DMS79 (cell line): Measurements from ENCODE around the gene TENT4B.

Experiments used
- DNase-seq: peaks from one replicate; lab custom pipeline; 2025; lab: John Stamatoyannopoulos, UW

TENT4B gene

DNA sequence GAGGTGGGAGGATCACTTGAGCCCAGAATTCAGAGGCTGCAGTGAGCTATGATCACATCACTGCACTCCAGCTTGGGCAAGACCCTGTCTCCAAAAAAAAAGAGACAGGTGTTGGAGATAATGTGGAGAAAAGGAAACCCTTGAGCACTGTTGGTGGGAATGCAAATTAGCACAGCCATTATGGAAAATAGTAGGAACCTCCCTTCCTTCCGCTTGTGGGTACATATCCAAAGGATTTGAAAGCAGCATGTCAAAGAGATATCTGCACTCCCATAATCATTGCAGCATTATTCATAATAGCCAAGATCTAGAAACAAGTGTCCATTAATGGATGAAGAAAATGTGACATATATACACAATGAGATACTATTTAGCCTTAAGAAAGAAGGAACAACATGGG, 103.5 kb downstream of the TENT4B start:
- DNase-seq, result no peak

DNA sequence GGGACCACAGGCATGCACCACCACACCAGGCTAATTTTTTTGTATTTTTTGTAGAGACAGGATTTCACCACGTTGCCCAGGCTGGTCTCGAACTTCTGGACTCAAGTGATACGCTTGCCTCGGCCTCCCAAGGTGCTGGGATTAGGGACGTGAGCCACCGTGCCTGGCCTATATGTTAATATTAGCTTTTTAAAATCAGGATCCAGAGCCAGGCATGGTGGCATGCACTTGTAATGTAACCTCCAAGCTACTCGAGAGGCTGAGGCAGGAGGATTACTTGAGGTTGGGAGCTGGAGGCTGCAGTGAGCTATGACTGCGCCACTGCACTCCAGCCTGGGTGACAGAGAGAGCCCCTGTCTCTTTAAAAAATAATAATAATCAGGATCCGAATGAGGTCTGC, 104.8 kb downstream of the TENT4B start:
- DNase-seq, result no peak

DNA sequence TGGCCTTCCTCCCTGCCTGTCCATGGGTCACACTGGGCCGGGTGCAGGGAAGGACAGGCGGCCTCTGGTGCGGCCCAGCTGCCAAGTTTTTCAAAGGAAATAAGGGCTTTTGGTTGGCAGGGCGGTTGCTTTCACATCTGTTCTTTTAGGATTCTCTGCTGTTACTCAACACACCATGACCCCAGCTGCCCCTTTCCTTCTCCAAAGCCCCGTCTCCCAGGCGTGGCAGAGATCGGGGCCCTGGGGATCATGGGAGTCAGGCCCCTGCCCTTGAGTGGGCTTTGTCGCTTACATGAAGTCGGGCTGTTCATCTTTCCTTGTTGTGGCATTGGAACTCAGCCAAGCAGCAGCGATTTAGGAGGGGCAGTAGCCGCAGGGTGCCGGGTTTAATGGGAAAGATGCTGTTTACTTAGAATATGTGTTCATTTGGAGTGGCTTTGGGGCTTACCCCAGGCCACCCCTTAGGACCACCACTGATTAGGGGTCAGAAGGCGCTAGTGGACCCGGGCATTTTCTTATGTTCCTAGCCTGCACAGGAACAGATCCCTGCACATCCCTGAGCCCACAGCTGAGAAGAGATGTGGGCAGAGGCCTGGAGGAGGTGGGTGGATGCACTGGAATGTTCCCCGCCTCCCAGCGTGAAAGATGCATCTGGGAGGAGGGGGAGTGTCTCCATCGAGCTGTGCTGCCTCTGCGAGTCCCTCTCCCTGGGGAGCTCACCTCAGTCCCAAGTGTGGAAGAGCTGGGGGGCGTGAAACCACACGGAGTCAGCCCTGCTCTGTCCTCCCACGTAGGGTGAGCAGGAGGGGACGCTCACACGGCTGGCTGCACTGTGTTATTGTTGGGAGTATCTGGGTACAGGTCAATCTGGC, 106.5 kb downstream of the TENT4B start:
- DNase-seq, result no peak

DNA sequence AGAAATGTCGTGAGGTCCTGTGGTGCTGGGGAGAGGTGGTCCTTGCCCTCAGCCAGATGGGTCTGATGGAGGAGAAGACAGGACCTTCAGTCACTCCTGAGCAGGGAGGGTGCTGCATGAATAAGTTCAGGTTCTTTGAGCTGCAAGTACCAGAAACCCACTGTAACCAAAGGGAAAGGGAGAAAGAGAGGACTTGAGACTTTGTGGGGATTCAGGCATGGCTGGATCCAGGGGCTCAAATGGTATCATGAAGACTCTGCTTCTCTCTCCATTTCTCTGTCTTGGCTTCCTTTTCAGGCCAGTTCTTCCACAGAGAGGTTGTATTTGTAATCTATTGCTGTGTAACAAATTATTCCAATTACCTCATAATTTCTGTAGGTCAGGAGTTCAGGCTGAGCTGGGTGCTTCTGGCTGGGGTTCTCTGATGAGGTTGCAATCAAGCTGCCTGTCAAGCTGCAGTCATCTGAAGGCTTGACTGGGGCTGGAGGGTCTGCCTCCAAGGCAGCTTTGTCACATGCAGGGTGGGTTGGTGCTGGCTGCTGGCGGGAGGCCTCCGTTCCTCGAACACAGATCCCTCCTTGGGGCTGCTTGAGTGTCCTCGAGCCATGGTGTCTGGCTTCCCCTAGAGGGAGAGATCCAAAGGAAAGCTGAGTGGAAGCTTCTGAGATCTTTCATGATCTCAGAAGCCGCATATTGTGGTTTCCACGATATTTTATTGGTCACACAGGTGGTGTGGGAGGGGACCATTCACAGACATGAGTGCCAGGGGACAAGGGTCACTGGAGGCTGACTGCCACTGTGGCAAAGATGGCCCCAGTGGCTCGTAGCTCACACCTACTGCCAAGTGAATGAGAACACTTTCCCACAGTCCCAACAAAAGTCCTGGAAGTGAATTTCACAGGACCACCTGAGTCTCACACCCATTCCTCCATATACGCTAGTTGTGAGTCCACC, 107.4 kb downstream of the TENT4B start:
- no peak for DNase-seq

DNA sequence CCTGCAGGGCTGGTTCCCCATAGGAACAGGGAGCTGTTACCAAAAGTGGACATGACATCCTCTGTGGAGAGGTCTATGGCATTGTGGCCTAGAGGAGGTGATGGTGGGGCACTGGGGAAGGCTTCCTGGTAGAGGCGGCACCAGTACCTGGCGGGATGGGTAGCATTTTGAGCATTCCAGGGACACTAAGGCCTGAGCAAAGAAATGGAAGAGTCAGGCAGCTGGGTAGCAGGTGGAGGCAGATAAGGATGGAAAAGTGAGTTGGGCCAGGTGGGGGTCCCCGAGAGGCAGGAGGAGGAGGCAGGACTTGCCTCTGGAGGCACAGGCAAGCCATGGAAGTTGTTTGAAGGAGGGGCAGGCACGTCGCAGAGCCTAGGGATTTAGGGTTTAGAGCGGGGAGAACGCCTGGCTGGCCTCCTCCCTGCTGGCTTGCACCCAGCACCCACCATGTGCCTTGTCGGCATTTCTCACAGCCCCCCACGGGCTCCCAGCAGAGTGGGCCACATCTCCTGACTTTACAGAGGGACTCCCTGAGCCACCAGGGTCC, 108.1 kb downstream of the TENT4B start:
- no peak for DNase-seq

DNA sequence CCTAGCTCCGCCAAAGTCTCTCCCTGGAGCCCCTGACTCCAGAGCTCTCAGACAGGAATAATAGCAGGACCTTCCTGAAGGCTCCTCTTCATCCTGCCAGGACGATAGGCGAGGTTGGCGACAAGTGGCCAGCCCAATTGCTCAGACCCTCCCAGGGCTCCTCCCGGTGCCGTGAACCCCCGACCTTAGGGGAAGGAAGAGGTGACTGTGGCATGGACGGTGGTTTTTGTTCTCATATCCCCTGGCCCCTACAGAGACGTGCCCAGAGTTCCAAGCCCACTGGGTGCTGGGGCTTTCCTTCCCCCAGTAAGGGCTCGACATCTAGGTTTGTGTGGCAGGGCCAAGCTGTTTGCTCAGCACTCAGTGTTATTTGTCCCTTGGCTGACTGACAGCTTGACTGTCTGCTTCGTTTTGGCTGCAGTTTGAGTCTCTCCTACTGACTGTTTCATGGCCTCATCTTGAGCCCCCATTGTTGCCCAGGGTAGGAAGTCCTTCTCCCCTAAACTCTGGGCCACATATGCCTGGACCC, 108.7 kb downstream of the TENT4B start:
- DNase-seq, result no peak

DNA sequence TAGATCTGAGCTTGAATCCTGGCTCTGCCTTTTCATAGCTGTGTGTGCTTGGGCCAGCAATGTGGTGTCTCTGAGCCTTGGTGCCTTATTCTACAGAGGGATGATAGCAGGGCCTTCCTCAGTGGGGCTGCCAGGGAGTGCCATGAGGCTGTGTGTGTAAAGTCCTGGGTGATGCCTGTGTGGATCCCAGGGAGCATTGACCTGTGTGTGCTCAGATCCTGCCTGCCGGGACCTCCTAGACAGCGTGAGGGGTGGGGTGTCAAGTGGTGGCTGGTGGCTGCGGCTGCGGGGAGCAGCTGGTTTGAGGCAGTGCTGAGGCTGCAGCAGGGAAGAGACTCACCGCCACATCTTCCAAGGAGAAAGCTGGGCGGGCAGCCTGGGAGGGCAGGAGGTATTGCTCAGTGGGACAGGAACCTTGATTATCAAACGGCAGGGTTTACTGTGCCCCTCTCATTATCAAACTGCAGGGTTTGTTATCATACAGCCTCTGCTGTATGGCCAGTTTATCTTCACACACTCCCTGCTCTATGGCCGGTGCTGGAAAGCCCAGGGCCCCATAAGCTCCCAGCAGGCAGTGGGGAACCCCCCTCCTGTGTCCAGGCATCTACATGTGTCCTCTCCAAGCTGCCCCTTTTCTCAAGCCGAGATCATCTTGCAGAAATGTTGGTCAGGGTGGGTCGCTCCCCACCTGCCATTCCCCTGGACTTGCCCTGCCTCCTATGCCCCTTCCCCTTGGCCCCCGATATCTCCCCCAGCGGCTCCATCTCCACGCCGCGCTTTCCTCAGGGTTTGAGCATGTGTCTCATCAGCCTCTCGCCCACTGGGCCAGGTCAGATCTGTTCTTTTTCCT, 110.2 kb downstream of the TENT4B start:
- DNase-seq, result no peak

DNA sequence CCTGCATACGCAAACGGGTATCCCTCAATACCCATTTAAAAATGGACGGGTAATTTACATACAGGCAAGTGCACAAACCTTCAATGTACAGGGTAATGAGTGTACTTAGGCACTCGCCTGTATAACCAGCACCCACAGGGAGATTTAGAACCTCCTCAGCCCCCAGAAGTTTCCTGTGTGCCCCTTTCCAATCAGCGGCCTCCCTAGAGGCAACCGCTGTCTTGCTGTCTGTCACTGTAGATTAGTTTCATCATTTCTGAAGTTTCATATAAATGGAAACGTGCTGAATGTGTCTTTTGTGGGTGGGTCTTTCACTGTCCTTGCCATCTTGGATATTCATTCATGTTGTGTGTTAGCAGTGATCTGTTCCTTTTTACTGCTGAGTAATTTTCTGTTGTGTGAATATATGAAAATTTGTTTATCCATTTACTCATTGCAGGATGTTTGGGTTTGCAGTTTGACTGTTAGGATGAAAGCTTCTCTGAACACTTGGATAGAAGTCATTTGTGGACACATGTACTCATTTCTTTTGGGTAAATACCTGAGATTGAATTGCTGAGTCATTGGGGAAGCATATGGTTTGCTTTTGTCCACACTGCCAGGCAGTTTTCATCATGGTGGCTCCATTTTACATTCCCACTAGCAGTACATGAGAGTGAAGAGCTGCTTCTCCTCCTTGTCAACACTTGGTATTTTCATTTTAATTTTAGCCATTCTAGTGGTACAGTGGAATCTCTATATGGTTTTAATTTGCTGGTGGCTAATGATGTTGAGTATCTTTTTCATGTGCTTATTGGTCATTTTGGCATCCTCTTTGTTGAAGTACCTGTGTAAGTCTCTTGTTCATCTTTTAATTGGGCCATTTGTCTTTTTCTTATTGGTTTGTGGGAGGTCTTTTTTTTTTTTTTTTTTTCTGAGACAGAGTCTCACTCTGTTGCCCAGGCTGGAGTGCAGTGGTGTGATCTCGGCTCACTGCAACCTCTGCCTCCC, 111.1 kb downstream of the TENT4B start:
- no peak for DNase-seq

DNA sequence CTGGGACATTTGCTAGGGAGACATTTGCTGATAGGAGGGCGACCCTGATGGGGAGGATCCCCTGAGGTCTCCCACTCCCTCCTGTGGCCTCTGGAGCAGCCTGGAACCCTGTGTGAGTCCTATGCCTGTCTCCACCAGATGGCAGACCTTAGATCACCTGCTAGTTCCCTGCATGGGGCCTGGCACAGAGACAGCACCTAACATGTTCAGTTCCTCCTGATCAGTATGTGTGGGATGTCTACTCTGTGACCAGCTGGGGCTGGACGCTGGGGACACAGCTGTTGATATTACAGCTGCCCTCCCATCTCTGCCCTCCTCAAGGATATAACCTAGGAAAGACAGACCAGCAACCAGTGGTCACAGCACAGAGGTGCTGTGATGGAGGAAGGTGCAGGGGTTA, 112.2 kb downstream of the TENT4B start:
- DNase-seq, result no peak

DNA sequence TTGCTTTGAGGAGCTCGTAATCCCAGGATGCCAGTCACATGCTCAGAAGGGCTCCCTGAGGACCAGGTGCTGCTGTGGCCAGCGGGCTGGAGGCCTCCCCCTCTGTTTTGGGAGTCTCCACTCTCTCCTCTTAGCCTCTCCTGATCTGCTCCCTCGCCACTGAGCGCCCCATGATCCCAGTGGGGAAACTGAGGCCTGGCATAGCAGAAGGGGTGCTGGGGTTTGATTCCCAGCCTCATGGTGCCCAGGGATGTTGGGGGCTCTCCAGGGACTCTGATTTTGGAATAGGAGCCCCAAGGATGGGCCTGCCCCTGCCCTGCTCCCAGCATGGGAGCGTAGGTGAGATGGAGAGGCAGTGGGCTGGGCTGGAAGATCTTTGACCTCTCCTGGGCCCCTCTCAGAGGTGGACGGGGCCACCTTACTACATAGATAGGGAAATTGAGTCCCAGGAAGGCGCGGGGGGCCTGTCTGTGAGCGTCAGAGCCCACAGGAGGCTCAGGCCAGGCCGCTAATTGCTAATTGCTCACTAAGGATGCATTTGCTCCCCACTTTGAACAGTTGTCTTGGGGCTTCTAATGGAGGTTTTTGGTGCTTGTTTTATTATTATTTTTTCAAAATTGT, 112.7 kb downstream of the TENT4B start:
- no peak for DNase-seq

DNA sequence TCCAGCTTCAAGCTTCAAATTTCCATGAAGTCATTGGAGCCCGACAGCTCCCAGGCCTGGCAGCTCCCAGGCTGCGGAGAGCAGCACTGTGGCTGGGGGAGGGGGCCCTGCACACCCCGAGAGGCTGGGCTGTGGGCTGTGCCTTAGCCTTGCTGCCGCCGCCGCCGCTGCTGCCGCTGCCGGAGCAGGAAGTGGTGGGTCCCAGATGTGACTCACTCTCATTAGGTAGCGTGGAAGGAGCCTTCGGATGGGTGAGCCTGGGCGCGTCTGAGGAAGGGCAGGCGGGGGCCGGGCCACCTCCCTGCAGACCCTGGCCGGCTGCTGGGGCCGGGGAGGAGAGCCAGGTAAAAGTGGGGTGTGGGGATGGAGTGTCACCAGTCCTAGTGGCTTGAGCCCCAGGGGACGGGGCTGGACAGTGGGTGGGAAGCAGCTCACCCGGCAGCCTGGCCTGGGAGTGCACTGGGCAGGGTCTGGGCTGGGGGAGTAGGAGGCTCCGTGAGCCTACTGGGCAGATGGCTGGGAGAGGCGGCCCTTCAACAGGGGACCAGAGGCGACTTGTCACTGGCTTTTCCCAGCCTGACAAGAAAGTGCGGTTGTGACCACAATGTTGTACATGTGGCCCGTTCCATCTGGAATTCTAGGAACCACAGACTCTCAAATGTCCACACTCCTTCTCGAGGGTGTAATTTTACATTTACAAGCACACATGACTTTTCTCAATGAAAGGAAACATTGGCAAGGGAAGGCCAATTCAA, 113.4 kb downstream of the TENT4B start, which contains the start of gene ADCY7:
ADCY7 (plus strand) TSS at position 215 of the 755 bp plus-strand sequence. CDS start 21,629 bp downstream, outside the sequence.
- DNase-seq, result no peak

DNA sequence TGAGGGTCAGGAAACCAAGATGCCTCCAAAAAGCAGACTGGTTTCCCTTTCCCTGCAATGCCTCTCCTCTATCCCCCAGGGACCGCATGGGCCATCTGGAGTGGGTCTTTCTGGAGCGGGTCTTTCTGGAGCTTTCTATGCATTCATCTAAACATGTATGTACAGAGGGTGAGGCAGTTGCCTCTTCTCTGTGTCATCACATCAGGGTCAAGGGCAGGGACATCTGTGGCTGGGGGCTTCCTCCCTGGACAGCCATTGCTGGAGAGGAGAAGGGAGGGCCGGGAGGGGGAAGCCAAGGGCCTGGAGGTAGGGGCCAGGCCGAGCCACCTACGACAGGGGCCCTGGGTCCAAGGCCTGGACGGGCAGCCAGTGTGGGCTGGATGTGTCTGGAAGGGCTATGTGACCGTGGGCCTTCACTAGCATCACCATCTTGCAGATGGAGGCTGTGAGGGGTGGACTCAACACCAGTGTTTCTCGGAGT, 114.1 kb downstream of the TENT4B start:
- DNase-seq, result no peak

DNA sequence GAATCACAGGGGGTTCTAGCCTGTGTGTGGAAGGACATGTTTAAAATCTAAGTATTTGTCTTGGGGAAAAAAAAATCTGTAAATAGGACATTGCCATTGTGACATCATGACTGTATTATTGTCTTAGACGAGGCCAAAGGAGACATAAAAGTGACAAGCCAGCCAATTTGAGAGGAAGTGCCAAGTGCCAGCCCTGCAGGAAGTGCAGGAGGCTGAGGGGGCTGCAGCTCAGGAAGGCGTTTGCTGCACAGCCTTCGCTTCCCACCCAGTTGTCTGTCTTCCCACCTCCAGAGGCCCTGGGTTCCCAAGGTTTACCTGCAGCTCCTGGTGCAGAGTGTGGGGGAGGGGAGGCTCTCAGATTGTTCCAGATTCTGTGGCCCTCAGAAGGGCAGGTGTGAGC, 114.5 kb downstream of the TENT4B start:
- no peak for DNase-seq

DNA sequence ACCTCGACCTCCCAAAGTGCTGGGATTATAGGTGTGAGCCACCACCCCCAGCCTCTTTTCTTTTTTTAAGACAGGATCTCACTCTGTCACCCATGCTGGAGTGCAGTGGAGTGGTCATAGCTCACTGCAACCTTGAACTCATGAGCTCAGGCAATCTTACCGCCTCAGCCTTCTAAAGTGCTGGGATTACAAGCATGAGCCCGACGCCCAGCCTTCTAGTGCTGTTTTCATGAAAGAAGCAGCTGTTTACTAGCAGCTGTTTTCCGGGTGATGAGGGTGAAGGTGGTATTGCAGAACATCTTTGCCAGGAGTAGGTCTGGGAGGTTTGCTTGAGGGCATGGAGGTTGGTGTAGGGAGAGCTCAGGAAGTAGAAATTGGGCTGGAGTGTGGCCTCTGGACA, 115.2 kb downstream of the TENT4B start:
- DNase-seq, result peak; percentile 53

DNA sequence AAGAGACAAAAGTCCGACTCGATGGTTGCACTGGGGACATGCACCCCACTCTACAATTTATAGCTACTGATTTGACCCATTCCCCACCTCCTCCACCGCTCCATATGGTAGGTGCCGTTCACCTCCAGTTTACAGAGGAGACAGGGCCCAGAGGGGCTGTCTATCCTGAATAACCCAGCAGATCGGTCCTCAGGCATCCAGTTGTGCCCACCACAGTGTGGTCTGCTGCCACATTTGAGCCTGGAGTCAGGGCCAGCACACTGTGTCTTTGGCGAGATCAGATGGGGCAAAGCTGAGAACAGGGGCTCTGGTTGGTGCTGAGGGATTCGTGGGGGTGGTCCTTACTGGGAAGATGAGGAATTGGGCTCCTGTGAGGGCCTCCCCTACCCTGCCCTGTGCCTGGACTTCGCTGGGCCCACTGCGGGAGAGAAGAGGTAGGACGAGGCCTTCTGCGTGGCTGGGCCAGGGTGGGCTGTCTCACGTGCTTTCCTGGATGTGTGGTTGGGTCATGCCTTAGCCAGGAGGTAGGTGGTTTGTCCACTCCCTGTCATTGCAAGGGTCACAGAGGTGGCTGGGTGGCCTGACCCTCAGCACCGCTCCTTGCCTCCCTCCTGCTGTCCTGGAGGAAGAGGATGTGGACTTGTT, 116.1 kb downstream of the TENT4B start:
- no peak for DNase-seq

DNA sequence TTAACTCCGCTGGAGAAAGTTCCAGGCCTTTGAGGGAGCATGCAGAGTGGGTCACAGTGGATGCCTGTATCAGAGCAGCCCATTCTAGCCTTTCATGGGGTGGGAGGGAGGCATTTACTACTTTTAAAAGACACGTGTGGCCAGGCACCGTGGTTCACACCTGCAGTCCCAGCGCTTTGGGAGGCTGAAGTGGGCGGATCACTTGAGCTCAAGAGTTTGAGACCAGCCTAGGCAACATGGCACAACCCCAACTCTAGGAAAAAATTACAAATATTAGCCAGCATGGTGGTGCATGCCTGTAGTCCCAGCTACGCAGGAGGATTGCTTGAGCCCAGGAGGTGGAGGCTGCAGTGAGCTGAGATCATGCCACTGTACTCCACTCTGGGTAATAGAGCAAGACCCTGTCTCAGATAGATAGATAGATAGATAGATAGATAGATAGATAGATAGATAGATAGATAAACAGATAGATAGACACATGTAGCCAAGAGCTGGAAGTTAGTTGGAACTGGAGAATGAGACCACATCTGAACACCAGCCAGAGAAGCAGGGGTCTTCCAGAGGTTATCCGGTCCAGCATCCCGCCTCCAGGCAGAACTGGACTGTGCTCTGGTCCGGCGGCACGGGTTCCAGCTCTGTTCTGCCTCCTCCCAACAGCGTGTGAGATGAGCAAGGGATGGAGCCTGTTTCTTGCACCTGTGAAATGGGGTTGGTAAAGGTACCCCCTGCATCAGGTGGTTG, 116.8 kb downstream of the TENT4B start:
- DNase-seq, result no peak

DNA sequence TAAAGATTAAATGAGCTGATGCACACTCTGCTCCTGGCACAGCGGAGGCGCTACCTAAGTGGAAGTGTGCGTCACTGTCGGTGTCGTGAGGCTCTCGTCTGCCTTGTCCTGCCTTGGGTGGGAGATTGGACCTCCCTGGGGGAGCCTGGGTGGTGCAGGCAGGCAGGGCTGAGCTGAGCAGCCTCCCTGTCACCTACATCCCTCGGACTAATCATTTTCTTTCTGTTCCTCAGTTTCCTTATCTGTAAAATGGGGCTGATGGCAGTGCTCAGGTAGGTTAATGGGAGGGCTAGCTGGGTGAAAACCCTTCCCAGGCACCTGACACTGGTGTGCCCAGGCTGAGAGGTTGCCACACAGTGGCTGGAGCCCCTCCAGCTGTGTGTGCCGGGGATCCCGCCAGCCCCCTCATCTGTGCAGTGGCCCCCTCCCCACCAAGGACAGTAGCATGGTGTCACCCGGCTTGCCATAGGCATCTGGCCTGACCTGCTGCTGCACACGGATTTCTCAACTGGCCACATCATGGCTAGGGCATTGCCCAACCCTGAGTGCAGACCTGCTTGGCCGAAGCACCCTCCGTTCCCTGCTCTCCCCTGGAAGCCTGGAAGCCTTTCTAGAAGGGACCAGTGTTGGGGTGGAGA, 117.5 kb downstream of the TENT4B start:
- DNase-seq, result no peak
